Right forelimb (tissue), 1 donor: ENCODE measurements around the gene TUBB4B.
A peak's percentile ranks its signal among the peaks of the same experiment; 100 is the strongest.
"Not testable (repeated sequence)": the region's sequence is repeated elsewhere in the genome, so short reads cannot be mapped to it uniquely, and the experiment has no call there.

Experiments used
- DNase-seq: peaks from one replicate; pipeline ENCODE4 v3.0.0-alpha.2; 2018

Gene TUBB4B

DNA sequence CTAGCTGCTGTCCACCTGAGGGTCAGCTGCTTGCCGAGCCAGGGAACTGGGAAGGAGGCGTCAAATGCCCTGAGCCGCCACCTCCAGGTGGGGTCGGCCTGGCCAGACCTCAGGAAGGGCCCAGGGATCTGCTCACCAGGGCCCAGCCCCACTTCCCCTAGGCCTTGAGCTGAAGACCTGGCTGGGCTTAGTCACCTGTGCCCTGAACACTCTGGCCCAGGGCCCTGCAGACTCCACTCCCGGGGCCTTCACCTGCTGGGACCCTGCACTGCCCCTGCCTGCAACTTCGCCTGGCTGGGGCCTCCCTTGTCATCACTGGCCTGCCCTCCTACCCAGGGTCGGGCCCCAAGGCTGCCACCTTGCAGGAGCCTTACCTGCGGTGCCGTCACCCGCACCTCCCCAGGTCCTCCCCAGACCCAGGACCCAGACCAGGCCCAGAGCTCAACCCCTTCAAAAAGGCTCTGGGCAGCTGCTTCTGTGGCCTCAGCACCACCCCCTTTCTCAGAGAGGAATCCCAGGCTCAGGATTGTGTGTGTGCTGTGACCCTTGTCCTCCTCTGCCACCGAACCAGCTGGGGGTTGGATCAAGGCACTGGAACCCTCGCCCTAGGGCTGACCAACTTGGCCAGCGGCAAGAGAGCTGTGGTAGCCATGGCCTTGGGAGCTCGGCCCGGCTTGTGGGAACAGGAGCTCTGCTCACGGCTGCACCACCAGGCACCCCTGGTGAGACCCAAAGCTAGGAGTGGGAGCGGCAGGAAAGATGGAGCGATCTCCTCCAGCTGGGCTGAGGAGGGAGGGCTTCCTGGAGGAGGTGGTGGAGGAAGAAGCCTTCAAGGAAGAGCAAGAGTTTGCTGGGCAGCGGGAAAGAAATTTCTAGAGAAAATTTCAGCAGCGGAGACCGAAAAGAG lies 12.9 kb downstream of the TUBB4B start:
- DNase-seq: no peak

DNA sequence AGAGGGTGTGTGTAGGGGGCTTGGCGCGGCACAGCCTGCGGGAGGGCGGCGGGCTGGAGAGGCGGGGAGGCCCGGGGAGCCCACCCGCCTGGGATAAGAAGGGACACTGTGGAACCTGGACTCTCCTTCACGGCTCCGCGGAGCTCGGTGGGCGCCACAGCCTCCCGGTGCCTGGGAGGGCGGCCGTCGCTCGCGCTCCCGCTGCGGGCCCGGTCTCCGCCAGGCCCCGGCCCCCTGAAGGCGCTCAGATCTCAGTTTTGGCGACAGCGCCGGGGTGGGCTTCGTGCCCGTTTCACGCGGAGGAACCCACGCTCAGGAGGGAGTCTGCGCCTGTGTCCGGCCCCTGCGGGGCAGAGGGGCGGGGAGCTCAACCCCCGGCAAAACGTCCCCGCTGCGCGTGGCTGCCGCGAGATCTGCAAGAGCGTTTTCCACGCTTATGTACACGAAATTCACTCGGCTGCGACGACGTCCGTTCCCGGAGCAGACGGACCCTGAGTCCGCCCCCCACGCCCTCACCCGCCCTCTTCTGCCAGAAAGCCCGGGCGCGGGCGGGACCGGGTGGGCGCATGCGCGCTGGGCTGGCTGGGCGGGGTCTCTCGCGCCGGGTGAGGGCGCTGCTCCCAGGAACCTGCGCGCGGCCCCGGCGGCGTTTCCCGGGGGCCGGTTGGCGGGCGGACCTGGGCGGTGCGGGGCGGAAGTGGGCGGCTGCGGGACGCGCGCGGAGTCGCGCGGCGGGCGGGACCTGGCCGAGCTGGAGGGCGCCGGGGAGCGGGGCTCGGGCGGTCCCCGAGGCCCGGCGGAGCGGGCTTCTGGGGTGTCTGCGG lies 13.7 kb downstream of the TUBB4B start, which contains the start of gene NELFB:
TSS of gene NELFB (plus strand) at position 704 of the 824 bp plus-strand sequence.
- peak; percentile 98 for DNase-seq

DNA sequence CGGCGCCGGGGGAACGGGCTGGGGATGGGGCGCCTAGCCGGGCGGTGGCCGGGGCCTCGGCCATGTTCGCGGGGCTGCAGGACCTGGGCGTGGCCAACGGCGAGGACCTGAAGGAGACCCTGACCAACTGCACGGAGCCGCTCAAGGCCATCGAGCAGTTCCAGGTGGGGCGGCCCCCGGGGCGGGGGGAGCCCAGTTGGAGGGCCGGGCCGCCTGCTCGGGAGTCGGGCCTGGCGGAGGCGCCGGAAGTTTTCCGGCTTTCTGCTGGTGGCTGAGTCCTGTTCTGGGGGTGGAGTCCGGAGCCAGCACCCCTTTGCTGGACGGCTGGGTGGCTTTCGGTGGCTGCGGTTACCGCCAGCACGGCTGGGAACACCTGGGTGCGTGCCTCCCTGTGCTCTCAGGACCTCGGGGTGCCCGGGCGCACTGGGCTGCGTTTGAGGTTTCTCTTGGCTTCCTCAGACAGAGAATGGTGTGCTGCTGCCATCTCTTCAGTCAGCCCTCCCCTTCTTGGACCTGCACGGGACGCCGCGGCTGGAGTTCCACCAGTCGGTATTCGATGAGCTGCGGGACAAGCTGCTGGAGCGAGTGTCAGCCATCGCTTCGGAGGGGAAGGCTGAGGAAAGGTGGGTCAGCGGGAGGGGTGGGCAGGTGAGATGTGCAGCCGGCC lies 14.5 kb downstream of the TUBB4B start:
- DNase-seq: no peak

DNA sequence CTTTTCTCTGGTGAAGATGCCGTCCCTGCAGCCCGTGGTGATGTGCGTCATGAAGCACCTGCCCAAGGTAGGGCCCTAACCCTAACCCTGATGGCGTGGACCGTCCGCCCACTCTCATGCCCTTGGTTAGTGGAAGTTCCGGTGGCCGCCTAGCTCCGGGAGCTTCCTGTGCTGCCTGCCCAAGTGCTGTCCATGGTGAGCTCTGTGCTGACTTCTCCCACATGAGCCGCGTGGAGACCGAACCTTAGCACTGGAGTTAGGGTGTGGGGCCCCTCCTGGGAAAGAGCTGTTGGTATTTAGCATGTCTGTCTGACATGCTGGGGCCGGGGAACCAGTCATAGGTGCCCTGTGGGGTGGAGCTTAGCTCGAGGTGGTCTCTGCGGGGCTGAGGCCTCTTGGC lies 15.3 kb downstream of the TUBB4B start:
- no peak for DNase-seq

DNA sequence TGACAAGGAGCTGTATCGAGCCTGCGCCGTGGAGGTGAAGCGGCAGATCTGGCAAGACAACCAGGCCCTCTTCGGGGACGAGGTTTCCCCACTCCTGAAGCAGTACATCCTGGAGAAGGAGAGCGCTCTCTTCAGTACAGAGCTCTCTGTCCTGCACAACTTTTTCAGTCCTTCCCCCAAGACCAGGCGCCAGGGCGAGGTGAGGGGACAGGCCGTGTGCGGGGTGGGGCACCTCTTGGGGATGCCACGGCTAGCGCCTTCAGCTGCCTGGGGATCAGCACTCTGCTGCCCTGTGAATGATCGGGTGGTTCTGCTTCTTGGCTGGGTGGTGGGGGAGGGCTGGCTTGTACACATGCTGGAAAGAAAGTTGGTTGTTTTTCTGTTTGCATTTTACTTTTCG lies 15.8 kb downstream of the TUBB4B start:
- DNase-seq: no peak

DNA sequence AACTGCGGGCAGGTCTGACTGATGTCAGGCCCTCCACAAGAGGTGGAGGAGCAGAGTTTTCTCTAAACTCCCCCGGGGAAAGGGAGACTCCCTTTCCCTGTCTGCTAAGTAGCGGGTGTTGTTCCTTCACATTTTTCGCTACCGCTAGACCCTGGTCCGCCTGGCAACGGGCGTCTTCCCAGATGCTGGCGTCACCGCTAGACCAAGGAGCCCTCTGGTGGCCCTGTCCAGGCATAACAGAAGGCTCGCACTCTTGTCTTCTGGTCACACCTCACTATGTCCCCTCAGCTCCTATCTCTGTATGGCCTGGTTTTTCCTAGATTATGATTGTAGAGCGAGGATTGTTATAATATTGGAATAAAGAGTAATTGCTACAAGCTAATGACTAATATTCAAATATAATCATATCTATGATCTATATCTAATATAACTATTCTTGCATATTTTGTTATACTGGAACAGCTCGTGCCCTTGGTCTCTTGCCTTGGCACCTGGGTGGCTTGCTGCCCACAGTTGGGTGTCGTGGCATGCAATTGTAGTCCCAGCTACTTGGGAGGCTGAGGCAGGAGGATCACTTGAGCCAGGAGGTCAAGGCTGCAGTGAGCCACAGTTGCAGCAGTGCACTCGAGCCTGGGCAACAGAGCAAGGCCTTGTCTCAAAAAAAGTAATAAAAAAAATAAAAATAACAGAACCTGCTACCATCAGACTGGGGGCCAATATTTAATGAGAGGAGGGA lies 21.3 kb downstream of the TUBB4B start:
- DNase-seq: not testable (repeated sequence)

DNA sequence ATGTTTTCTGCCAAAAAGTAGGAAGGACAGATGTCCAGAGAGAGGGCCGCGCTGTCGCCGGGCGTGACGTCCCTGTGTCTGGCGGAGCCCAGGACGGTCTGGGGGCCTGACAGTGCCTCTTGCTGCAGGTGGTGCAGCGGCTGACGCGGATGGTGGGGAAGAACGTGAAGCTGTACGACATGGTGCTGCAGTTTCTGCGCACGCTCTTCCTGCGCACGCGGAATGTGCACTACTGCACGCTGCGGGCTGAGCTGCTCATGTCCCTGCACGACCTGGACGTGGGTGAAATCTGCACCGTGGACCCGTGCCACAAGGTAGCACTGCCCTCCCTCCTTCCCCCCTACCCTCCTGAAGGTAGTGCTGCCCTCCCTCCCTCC lies 21.8 kb downstream of the TUBB4B start:
- DNase-seq: no peak

DNA sequence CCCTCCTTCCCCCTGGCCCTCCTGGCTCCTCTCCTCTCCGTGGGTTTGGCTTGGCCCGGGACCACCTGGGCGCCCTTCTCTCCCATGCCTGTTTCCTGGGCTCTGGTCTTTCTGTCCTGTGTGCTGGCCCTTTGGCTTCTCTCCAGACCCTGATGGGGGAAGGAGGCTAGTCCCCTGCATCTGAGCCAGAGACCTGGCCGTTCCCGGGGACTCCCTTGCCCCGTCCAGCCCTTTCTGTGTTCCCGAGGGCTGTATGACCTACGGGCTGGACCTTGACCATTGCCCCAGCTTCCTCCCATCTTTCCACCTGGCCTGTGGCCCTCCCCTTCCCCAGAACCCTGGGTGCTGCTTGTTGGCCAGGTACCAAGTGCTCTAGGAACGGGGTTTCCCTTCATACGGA lies 22.4 kb downstream of the TUBB4B start:
- DNase-seq: no peak

DNA sequence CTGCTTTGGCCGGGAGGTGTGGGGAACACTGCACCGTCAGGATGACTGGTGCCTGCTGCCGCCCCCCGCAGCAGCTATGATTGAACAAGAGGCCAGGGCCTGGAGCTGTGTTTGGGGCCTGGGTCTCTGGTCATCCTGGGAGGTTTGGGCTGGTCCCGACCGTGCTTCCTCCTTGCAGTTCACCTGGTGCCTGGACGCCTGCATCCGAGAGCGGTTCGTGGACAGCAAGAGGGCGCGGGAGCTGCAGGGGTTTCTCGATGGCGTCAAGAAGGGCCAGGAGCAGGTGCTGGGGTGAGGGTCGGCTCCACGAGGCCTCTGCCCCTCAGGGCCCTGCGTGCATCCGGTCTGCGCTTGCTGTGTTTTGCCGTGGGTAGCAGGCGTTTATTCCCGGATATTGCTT lies 23.0 kb downstream of the TUBB4B start:
- DNase-seq: no peak

DNA sequence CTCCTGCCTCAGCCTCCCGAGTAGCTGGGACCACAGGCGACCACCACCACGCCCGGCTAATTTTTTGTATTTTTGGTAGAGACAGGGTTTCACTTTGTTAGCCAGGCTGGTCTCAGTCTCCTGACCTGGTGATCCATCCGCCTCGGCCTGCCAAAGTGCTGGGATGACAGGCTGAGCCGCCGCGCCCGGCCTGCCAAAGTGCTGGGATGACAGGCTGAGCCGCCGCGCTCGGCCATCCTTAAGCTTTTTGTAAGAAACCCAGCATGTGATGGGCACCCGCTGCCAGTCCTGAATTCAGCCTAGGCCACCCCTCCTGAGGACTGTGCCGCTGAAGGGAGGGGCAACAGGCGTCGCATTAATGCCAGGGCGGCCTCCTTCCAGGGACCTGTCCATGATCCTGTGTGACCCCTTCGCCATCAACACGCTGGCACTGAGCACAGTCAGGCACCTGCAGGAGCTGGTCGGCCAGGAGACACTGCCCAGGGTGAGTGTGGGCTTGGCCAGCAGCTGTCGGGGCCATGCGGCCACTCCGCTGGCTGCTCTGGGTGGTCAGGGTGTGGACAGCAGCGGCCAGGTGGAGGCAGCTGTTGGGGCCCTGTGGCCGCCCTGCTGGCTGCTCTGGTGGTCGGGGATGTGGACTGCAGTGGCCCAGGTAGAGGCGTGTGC lies 24.5 kb downstream of the TUBB4B start:
- DNase-seq: no peak

DNA sequence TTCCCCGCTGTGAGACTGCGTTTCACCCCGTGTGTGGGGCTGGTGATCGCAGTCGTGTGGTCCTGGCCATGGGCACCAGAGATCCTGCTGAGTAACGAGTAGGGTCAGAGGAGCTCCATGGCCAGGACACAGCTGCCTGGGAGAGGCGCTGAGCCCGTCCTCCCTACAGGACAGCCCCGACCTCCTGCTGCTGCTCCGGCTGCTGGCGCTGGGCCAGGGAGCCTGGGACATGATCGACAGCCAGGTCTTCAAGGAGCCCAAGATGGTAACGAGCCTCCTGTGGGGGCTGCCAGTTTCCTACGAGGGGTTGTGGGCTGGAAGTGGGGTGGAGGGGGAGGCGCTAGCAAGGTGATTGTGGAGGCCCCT lies 25.1 kb downstream of the TUBB4B start:
- DNase-seq: no peak

DNA sequence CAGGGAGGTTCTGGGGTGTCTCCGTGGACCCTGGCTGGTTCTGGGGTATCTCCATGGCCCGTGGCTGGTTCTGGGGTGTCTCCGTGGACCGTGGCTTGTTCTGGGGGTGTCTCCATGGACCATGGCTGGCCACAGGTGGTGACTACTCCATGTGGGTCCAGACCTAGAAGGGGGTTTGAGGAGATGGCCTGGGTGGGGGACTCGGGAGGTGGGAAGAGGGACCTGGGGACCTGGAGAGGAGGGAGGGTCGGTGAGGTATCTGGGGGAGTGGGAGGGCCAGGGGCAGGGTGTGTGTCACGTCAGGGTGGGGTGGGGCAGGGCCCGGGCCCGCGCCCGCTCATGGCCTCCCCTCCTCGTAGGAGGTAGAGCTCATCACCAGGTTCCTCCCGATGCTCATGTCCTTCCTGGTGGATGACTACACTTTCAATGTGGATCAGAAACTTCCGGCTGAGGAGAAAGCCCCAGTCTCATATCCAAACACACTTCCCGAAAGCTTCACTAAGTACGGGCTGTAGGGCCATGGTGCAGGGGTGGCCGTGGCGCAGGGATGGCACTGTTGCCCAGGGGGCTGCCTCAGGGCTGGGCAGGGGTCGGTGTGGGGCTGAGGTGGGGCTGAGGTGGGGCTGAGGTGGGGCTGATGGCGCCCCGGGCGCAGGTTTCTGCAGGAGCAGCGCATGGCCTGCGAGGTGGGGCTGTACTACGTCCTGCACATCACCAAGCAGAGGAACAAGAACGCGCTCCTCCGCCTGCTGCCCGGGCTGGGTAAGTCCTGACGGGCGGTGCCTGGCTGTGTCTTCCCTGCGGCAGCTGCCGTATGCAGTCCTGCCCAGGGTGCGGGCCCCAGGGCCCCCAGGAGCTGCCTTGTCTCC lies 25.7 kb downstream of the TUBB4B start:
- DNase-seq: no peak

DNA sequence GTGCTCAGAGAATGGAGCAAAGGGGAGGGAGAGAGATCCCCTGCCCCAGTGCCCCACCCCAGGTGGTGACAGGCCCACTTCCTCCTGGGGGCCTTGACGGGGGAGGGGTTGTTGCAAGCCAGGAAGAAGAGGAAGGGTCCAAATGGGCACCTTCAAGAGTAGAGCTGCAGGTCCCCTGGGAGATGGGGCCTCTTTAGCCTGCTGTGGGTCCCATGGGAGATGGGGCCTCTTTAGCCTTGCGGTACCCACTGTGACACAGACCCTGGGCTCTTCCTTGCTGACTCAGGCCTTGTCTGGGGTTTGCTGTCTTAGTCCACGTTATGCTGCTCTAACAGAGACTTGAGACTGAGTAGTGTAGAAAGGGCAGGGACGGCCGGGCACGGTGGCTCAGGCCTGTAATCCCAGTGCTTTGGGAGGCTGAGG lies 26.9 kb downstream of the TUBB4B start:
- DNase-seq: no peak

DNA sequence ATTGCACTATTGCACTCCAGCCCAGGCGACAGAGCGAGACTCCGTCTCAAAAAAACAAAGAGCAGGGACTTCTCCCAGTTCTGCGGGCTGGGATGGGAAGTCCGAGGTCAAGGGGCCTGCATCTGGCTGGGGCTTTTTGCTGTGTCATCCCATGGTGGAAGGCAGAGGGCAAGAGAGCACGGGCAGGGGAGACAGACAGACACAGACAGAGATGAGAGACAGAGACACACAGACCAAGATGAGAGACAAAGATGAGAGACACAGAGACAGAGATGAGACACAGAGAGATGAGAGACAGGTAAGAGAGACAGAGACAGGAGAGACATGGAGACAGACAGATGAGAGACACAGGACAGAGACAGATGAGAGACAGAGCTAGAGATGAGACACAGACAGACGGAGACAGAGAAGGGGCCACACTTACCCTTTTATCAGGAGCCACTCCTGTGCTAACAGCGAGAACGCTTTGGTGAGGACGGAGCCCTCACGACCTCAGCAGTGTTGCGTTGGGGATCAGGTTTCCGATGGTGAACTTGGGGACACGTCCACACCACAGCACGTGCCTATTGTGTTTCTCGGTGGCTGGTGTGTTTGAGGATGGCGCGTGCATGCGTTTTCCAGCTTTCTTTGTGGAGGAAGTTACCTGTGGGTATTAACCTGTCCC lies 27.6 kb downstream of the TUBB4B start:
- DNase-seq: no peak

DNA sequence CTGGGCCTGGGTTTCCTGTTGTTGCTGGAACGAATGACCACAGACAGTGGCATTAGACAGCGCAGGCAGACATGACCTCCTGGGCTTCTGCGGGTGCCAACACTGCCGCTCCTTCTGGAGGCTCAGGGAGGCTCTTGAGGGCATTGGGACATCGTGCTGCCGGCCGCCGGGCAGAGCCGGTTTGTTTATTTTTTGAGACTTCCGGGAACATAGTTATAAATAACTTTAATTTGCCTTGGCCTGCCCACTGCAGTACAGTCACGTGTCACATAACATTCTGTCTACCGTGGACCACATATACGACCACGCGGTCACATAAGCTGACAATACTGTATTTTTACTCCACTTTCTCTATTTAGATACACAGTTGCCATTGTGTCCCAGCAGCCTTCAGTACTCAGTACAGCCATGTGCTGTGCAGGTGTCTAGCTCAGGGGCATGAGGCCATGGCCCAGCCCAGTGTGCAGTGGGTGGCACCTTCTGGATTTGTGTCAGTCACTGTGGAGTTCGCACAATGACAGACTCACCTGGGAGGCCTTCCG lies 28.2 kb downstream of the TUBB4B start:
- DNase-seq: no peak

DNA sequence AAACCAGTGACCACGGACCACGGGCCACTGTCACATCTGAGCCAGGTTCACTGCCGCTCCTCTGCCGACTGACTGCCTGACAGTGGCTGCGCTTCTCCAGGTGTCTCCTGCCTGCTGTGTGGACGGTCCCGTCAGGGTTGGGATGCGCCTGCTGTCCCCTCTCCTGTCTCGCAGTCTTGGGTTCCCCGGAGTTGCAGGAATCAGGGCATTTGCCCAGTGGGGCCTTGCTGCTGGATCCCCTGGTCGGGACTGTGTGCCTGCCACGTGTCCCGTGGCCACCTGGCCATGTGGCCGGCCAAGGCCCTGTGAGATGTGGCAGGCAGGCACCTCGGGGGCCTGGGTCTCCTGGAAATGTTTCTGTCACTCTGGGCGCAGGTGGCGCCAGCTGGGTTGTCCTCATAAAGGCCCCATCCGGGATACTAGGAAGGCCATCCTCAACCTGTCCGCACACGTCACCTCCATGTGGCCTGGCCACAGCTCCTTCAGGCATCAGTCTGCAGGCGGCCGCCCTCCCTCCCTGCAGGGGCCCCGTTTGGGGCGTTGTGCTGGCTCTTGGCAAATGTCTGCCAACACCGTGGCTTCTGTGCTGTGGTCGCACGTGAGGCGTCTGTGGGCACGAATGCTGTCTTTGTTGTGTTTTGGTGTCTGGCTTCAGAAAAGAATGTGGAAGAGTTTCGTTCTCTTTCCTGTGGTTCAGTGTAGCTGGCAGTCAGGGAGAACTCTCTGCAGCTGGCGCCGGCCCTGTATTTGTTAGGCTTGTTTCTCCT lies 30.0 kb downstream of the TUBB4B start:
- no peak for DNase-seq

DNA sequence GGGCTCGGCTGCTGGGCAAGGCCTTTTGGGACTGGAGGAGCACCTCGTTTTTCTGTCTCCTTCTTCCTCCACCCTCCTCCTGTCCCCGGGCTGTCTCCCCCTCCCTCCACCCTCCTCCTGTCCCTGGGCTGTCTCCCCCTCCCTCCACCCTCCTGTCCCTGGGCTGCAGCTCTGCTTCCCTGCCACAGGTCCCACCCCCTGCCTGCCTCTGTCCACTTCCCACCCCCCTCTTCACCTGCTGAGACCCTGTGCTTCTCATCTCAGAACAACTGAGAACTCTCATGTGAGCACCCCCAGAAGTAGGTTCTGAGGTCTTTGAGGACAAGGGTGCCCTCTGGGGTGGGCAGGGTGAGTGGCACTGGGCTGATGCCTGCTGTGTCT lies 30.6 kb downstream of the TUBB4B start:
- DNase-seq: no peak

DNA sequence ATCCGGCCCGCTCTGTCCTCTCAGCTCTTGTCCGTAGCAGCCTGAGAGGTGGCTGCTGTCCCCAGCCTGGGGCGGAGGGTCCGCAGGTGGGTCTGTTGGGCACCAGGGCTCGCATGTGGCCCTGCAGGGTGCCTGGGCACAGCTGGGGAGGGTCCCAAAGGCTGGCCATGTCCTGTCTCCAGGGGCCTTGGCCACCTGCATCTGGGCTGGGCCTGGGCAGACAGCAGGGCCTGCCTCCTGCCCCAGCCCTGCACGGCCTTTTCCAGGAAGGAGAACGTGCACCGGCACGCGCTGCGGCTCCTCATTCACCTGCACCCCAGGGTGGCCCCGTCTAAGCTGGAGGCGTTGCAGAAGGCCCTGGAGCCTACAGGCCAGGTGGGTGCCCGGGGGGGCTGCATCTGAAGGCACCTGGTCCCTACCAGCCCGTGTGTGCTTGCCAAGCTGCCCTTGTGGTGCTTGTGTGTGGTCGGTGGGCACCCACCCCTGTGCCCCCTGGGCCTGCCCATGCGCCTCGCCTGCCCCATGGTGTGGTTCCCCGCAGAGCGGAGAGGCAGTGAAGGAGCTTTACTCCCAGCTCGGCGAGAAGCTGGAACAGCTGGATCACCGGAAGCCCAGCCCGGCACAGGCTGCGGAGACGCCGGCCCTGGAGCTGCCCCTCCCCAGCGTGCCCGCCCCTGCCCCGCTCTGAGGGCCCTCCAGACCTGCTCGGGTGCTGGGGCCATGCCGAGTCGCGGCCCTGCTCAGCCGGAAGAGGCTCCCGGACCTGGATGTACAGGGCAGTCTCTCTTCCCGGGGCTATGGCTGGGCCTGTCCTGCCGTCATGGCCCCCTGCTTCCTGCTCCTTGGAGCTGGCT lies 31.4 kb downstream of the TUBB4B start:
- DNase-seq: no peak

DNA sequence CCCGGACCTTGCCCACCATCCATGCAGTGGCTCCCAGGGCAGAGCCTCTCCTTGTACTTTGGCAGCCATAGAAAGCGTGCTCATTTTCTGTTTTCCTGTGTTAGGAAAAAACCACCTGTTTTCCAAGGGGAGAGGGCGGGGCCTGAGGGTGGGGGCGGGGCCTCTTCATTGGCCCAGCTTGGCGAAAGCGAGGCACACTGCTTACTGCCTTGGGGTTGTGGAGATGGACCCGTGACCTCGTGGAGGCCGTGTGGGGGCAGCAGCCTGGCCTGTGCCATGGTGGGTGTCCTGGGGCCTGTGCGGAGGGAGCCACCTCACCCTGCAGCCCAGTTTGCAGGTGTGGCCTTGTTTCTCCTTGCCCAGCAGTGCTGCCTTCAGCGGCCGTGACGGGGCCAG lies 32.0 kb downstream of the TUBB4B start:
- no peak for DNase-seq
